ENCODE data around the gene ABCF1.

ABCF1 gene

DNA sequence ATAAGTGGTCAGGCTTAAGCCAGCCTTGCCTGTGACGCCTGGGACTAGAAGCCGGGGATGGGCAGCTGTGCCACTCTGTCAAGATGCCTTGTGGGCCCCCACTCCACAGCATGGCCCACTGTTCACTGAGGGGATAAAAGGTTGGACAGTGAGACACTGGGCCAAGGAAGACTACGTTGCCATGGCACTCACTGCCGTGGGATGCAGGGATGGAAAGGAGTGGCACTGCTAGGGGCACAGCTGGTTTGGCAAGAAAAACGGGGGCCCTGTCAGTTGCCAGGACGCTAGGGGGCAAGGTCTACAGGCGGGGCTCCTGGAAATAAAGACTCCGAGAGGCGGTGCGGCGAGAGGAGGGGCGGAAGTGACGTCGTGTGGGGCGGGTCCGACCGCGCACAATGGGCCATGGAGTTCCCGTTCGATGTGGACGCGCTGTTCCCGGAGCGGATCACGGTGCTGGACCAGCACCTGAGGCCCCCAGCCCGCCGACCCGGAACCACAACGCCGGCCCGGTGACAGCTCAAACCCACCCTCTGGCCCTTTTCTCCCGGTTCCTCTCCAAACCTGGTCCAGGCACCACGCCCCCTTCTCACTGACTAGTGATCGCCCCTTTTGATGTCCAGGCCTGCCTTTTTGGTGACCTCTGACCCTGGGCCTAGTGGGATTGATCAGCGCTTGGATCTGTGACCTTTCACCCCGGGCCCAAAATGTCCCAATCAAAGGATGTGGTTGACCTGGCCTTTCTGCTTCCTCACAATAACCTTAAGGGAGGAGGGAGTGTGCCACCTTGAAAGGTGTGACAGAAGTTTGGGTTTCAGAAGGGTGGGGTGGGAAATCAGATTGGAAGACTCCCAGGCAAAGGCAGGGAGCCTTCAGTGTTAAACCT lies 55.5 kb downstream of the ABCF1 start, which contains the start of gene ATAT1:
Gene ATAT1, plus strand, starts transcription at position 391 of the 883 bp plus-strand sequence.
- DNase-seq (ENCODE audit: low read depth): peak; percentile 52

DNA sequence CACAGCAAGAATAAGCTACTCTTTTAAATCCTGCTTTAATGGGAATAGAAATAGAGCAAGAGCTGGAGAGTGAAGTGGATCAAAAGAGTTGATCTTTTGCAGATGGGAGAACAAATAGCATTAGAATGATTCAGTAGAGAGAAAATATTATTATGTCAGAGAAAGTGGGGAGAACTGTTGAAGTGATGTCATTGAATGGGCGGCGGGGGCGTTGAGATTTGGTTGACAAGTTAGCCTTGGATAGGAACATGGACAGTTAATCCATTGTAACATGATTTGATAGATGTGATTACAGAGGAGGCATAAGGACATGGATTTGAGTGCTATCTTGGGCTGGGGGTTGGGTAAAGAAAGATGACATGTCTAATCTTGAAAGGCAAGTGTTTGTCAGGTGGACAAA lies 64.6 kb downstream of the ABCF1 start:
- DNase-seq (ENCODE audit: low read depth): no peak

DNA sequence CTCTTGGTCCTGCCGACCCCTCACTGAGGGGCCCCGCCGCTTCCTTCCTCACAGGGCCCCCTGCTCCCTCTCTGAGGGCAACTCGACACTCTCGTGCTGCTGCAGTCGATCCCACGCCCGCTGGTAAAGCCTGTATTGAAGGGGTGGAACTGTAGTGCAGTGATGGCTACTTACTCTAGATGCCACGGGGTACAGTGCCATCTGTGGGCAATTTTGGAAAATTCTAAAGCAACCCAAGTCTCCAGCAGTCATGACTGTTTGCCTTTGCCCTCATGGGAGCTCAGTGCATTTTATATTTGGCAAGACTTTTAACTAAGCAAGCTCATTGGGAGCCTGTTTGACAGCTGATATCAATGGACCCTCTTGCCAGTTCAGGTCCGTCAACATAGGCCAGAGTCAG lies 69.2 kb downstream of the ABCF1 start:
- no peak for DNase-seq (ENCODE audit: low read depth)

DNA sequence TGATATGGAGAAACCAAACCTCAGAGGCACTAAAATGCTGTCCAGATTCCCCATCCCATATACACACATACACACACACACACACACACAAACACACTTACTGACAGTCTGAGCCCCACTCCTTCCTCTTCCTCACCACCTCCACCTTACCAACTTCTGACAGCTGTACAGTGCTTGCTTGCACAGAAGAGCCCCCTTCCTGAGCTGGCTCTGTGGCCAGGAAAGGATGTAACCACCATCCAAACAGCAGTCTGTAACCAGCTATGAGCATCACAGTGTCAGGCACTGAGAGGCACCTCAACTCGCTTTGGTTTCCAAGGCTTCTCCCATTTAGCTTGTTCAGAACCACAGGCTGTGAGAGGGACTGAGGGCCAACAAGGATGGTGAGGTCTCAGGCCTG lies 69.8 kb downstream of the ABCF1 start:
- DNase-seq (ENCODE audit: low read depth): no peak

All from fibroblast of the conjunctiva (primary cell).